Measurements from ENCODE around the gene CHURC1.

DNA sequence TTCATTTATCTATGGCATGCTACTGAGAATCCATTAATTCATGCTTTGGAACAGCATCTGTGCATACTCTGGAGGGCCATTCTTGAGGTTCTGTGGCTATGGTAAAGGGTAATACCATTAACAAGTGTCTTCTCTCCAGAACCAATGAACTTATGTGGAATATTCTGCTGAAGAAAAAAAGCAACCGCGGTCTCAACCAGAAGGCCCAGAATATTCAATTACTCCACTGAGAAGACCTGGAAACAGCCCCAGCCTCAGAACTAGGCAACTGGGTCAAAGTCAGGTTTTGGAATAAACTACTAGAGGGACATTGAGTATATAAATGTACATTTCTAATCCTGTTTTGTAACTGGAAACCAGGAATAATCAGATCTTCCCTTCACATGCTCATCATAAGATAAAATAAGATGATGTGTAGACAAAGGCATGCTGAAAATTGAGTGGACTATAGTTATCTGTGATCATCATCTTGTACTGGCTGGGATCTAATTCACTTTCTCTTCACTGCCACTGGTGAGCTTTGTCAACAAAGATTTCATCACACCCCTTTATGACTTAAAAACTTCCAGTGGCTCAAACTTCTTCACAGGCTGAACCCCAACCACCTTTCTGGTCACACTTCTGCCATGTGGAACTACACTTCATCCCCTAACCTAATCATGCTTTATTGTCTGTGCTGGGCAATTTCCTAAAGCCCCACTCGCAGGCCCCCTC is 40.6 kb upstream of the CHURC1 start:
- TF ChIP-seq EZH2 (IDR thresholded peaks at IDR 0.05; ENCODE audit: borderline replicate concordance, insufficient read depth, low read depth, low read length, poor library complexity, severe bottlenecking): no peak
- no peak for TF ChIP-seq CTCF (IDR thresholded peaks at IDR 0.05)

All from B cell (primary cell).